Measurements from ENCODE around the gene SPN.
"Not testable (repeated sequence)": the region's sequence is repeated elsewhere in the genome, so short reads cannot be mapped to it uniquely, and the experiment has no call there.

The SPN gene

GRCh38 chr16:29678691-29679267, 15.7 kb downstream of the SPN start, which contains the start of gene QPRT:
Gene QPRT (plus strand): TSS chr16:29679180. CDS start chr16:29679198, 18 bp downstream.
- DNase-seq: no peak

- no peak for DNase-seq
These were observed 17.1 kb downstream of the SPN start for GRCh38 chr16:29680180-29680598.

DNA sequence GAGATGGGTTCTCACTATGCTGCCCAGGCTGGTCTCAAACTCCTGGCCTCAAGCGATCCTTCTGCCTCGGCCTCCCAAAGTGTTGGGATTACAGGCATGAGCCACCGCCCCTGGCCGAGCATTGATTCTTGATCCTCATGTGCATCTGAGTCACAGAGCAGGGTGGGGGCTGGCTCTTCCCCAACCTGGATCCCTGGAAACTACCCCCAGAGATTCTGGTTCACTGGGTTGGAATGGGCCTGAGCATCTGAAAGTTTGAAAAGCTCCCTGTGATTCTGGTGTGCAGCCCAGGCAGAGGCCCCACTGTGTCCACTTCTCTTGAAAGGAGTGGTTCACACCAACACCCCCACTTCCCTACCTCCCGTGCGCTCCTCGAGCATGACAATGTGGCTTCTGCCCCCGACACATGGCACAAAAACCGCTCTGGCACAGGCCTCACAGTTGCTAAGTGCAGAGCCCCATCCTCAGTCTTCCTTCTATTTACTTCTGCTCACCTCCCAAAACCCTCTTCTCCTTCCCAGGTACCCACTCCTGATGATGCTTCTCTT, 20.6 kb downstream of the SPN start:
- no peak for DNase-seq

- no peak for DNase-seq
These were observed 21.6 kb downstream of the SPN start for GRCh38 chr16:29684679-29685078.

DNA sequence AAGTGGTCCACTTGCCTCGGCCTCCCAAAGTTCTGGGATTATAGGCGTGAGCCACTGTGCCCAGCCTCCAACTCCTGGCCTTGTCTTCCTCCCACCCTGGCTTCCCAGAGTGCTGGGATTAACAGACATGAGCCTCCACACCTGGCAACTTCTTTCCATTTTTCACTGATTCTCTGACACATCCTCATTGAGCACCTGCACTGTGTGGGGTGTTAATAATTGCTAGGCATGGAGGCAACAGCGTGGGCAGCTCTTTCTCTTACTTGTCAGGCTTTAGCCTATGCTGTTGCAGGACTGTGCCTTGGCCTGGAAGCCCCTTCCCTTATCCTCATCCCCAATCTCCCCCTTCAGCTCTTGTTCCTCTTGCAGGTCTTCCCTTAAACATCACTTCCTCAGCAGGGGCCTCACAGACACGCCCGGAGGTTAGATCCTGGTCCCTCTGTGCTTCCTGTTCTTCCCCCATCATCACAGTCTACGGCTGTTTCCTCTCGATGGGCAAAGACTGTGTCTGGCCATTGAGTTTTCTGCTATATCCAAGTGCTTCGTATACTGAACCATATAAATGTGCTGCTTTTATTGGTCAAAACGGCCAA, 23.8 kb downstream of the SPN start:
- no peak for DNase-seq

DNA sequence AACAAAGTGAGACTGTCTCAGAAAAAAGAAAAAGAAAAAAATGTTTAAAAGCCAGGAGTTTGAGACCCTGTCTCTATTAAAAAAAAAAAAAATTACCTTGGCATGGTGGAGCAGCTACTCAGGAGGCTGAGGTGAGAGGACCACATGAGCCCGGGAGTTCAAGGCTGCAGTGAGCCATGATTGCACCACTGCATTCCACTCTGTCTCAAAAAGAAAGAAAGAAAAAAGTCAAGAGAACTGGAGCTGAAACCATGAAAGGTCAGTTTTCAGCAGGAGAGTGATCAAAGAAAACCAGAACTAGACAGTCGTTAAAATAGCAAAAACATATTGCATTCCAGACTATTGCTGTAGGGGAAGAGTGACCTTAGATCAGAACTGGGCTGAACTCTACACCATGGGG, 24.7 kb downstream of the SPN start:
- no peak for DNase-seq

GRCh38 chr16:29688172-29688571, 25.1 kb downstream of the SPN start:
- no peak for DNase-seq

- not testable (repeated sequence) for DNase-seq
These were observed 26.7 kb downstream of the SPN start for GRCh38 chr16:29689490-29690351.

- DNase-seq: not testable (repeated sequence)
These were observed 29.6 kb downstream of the SPN start for GRCh38 chr16:29692606-29693005.

GRCh38 chr16:29694384-29695195, 31.5 kb downstream of the SPN start:
- DNase-seq: no peak

GRCh38 chr16:29695675-29696074, 32.6 kb downstream of the SPN start:
- not testable (repeated sequence) for DNase-seq

DNA sequence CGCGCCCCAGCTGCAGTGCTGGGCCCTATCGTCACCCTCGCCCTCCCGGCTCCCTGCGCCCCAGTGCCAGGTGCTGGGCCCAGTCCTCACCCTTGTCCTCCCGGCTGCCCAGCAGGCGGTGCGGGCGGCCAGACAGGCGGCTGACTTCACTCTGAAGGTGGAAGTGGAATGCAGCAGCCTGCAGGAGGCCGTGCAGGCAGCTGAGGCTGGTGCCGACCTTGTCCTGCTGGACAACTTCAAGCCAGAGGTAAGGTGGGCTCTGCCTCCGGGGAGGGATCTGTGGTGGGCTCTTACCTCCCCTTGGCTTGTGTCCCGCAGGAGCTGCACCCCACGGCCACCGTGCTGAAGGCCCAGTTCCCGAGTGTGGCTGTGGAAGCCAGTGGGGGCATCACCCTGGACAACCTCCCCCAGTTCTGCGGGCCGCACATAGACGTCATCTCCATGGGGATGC, 33.9 kb downstream of the SPN start:
- no peak for DNase-seq

DNA sequence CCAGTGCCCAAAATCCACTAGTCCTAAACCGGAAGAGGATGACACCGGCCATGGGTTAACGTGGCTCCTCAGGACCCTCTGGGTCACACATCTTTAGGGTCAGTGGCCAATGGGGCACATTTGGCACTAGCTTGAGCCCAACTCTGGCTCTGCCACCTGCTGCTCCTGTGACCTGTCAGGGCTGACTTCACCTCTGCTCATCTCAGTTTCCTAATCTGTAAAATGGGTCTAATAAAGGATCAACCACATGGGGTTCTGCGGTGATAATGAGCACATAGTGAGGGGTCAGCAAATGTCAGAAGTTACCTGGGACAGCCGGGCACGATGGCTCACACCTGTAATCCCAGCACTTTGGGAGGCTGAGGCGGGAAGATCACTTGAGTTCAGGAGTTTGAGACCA, 34.3 kb downstream of the SPN start:
- no peak for DNase-seq

DNA sequence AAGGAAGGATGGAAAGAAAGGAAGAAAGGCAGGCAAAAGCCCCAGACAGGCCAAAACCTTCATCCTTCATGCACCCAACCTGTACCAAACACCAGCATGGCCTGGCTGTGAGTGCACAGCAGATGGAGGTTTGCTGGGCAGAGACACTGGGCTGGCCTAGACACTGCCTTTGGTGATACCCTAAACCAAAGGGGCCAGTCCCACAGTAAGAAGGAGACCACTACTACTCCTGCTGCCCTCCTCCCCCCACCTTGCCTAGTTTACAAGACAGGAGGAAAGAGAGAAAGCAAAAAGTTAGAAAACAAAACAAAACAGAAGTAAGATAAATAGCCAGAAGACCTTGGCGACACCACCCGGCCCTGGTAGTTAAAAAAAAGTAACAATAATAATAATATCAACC, 35.0 kb downstream of the SPN start:
- no peak for DNase-seq

DNA sequence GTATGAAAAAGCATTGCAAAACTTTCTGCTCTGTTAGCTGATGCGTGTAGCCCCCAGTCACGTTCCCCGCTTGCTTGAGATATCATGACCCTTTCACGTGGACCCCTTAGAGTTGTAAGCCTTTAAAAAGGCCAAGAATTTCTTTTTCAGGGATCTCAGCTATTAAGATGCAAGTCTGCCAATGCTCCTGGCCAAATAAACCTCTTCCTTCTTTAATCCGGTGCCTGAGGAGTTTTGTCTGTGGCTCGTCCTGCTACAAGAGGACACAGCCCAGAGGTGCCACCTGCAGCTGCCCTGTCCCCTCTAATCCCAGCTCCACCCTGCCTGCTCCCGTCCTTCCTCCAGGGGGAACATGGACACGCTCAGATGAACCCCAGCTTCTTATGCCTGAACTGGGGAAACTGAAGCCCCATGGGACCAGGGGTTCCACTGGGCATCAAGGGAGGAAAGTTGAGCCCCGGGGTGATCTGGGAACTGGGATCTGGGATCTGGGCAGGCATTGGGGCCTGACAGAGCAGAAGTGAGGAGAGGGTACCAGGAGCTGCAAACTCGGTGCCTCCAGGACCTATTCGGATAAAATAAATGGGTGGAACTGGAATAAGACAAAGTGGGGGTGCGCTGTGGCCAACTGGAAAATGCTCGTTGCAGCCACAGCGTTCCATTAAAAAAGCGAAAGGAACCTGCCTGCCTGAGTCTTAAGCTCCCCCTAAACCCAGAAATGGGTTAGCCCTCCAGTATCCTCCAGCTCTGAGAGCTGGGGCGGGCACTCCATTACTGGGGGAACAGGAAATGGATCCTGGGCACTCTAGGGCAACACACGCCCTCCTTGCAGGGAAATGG, 35.7 kb downstream of the SPN start:
- DNase-seq: no peak

- no peak for DNase-seq
These were observed 36.5 kb downstream of the SPN start for GRCh38 chr16:29699324-29700219.

DNA sequence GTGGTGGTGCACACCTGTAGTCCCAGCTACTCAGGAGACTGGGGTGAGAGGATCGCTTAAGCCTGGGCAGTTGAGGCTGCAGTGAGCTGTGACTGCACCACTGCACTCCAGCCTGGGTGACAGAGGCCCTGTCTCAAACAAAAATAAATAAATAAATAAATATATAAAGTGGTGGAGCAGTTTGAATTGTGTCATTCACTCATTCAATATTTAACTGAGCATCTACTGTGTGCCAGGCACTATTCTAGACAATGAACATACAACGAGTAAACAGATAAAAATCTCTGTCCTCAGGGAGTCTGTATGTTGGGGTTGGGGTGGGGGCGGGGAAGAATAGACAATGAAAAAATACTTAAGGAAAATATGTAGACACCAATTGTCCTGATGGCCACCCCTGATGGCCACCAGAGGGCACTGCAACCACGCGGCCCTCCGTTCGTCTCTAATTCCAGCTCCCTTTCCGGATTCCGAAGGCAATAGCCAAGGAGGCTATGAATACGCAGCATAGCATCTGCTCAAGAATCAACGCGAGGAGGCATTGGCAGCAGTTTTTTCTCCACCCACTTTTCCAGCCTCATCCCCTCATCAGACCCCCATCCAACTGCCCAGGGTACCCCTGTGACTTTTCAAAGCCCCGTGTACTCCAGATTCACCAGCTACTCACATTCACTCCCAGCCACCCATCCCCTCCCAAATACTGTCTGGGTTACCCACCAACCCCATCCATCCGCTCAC, 37.4 kb downstream of the SPN start:
- peak; percentile 27 for DNase-seq

DNA sequence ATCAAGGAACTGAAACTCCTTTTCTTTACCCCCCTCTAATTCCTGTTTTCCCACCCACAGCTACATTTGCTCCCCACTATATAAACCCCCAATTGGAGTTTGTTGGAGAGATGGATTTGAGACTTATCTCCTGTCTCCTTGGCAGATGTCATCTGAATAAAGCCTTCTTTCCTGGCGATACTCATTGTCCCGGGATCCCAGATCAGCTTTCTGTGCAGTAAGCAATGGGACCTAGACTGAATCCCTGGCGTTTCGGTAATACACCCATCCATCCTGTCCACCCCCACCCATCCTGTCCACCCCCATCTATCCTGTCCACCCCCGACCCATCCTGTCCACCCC, 38.1 kb downstream of the SPN start:
- DNase-seq: no peak

DNA sequence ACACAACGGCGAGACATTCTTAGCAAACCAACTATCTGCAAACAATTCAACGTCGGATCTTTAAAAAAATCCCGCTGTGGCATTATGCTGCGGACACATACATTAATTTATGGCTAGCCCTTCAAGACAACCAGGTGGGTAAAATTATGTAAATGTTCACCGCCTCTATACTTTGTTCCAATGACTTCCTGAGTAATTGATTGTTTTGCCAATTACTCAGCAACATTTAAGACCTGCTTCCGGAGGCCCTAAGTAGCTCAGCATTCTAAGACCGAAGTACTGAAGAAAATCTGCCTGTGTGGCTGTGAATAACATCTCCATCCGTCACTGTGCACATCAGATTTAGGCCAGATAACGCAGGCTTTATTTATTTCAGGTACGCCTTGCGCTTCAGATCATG, 39.2 kb downstream of the SPN start:
- no peak for DNase-seq

- no peak for DNase-seq
These were observed 42.0 kb downstream of the SPN start for GRCh38 chr16:29705030-29705429.
